Prostate gland (tissue), 2 donors: ENCODE measurements around the gene LIF.

Source experiments
- CTCF ChIP-seq, 4 experiments: fragments of 200-600 bp in 2 of 4; fragments of 450-650 bp in 2 of 4; sonication (generic) in 2 of 4; IDR thresholded peaks; 1 replicate in 3 of 4; 2 replicates in 1 of 4; pipeline ENCODE4 v1.5.1; 2016 to 2019; ENCODE audit warnings: antibody characterized with exemption in 4 of 4, mild to moderate bottlenecking in 2 of 4, moderate library complexity in 2 of 4
- POLR2AphosphoS5 ChIP-seq: sonication (generic); formaldehyde crosslinking; IDR thresholded peaks from one replicate; pipeline ENCODE4 v1.6.1; 2017; ENCODE audit warnings: antibody characterized with exemption

- TF ChIP-seq CTCF (IDR thresholded peaks at IDR 0.05): no peak
- no peak for TF ChIP-seq POLR2AphosphoS5
Measured at GRCh38 chr22:30220338-30221012, 26.1 kb downstream of the LIF start.
